ENCODE data around the gene ACVR2A. TPM values are rescaled to one million over a fixed set of nuclear protein-coding genes. Genes with fewer than 3 reads are reported as not detected.

The ACVR2A gene
- total and polyA plus RNA-seq, 10 donors: 2.0 to 15.6 (median 14.1) TPM

DNA sequence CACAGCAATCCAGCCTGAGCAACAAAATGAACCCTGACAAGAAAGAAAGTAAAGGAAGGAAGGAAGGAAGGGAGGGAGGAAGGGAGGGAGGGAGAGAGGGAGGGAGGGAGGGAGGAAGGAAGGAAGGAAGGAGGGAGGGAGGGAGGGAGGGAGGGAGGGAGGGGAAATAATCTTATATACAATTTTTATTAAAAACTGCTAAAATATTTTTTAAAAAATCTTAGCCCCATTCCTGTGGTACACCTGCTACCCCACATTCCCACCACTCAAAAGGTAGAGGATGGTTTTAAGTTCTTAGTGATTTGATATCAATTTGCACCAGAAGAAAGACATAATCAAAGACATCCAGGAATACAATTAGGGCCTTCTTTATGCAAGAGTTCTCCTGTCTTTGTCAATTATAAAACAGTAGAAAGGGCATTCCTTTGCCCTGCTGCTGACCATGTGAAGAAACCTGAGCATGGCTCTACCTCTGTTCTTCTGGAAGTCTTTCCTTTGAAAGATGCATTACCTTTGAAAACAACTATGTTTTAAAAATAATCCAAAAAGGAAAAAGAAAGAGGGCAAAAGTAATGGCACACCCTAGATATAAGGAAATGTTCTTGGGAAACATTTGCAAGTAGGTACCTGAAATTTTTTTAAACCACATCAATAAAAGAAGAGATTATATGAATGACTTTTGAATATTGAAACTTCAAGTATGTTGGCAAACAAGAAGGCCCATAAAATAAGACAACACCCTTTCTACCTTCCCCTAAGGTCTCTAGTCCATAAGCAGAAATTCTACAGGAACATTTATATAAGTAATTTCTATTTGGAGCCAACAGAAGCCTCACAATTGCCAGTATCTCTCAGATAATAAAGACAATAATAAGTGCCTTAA, 33.7 kb upstream of the ACVR2A start:
- DNase-seq: no peak
- Histone ChIP-seq H3K4me3 (no peak overlapping the region), H3K27ac (no peak overlapping the region), H3K9me3 (no peaks in the 10 kb centered on the region), H3K36me3 (no peaks in the 10 kb centered on the region), H3K27me3 (replicated peaks in 1 of 7) (peaks cover 0 to under 1% (median 0%) of the 10 kb centered on the region in 7 donors), H3K4me1 (no peaks in the 10 kb centered on the region)
- TF ChIP-seq POLR2AphosphoS5 (IDR thresholded peaks at IDR 0.05) (no peak), POLR2A (IDR thresholded peaks at IDR 0.05) (no peak)
- TF ChIP-seq, protein P1, sequence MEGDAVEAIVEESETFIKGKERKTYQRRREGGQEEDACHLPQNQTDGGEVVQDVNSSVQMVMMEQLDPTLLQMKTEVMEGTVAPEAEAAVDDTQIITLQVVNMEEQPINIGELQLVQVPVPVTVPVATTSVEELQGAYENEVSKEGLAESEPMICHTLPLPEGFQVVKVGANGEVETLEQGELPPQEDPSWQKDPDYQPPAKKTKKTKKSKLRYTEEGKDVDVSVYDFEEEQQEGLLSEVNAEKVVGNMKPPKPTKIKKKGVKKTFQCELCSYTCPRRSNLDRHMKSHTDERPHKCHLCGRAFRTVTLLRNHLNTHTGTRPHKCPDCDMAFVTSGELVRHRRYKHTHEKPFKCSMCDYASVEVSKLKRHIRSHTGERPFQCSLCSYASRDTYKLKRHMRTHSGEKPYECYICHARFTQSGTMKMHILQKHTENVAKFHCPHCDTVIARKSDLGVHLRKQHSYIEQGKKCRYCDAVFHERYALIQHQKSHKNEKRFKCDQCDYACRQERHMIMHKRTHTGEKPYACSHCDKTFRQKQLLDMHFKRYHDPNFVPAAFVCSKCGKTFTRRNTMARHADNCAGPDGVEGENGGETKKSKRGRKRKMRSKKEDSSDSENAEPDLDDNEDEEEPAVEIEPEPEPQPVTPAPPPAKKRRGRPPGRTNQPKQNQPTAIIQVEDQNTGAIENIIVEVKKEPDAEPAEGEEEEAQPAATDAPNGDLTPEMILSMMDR (IDR thresholded peaks at IDR 0.05 in 8 of 11, conservative IDR thresholded peaks at IDR 0.05 in 3 of 11): no peak
- intact Hi-C loops (cut with DNase I; ENCODE audit: low total_unique reads): no loop called here

DNA sequence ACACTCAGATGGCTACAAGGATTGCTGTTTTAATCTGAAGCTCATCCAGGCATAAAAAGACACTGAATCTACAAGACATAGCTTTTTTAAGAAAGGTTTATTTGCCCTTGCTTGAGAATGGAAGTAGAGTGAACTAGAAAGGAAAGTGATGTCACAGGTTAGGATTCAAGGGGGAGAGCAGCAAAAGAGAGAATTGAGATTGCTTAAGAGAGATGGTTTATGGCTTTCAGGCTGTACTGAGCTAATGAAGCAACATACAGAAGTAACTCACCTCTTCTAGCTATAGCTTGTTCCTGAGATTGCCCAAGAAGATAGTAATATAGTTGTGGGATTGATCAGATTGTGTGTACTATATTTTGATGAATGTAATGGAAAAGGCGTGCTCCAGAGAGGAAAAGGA, 26.1 kb upstream of the ACVR2A start:
- H3K27me3 ChIP-seq (replicated peaks in 1 of 7): peaks cover 0 to 4% (median 0%) of the 10 kb centered on the region in 7 donors
- WGBS, 5 donors: 72 to 77% (median 74%) methylated on average over 1 of the region's 1 CpG
- no peak overlapping the region for H3K27ac ChIP-seq
- no peak overlapping the region for H3K4me3 ChIP-seq
- DNase-seq: no peak
- H3K4me1 ChIP-seq: no peaks in the 10 kb centered on the region
- H3K9me3 ChIP-seq: peaks cover 0 to 10% (median 3%) of the 10 kb centered on the region in 8 donors
- H3K36me3 ChIP-seq: no peaks in the 10 kb centered on the region
- intact Hi-C loops (cut with DNase I; ENCODE audit: low total_unique reads): no loop called here
- TF ChIP-seq, protein P1 (IDR thresholded peaks at IDR 0.05 in 8 of 11, conservative IDR thresholded peaks at IDR 0.05 in 3 of 11): no peak
- no peak for TF ChIP-seq POLR2AphosphoS5 (IDR thresholded peaks at IDR 0.05)
- TF ChIP-seq POLR2A (IDR thresholded peaks at IDR 0.05): no peak

DNA sequence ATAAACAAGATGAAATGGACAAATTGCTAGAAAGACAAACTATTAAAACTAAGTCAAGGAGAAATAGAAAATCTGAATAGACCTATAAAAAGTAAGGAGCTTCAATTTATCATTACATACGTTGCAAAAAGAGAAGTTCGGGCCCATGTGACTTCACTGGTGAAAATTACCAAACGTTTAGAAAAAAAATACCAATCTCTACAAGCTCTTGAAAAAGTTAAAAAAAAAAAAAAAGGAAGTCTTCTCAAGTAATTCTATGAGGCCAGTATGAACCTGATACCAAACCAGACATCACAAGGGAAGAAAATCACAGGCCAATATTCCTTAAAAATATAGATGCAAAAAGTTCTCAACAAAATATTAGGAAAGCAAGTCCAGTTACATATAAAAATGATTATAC, 20.2 kb upstream of the ACVR2A start:
- Histone ChIP-seq H3K4me1 (no peaks in the 10 kb centered on the region), H3K9me3 (peaks cover 0 to 20% (median 12%) of the 10 kb centered on the region in 8 donors), H3K27ac (no peak overlapping the region), H3K36me3 (no peaks in the 10 kb centered on the region), H3K4me3 (no peak overlapping the region), H3K27me3 (replicated peaks in 1 of 7) (no peaks in the 10 kb centered on the region)
- 15 to 48% (median 26%) methylated on average over 3 of the region's 3 CpGs for WGBS, 5 donors
- TF ChIP-seq, protein P1 (IDR thresholded peaks at IDR 0.05 in 8 of 11, conservative IDR thresholded peaks at IDR 0.05 in 3 of 11): no peak
- TF ChIP-seq POLR2AphosphoS5 (IDR thresholded peaks at IDR 0.05) (no peak), POLR2A (IDR thresholded peaks at IDR 0.05) (no peak)
- no peak for DNase-seq
- intact Hi-C loops (cut with DNase I; ENCODE audit: low total_unique reads): no loop called here

DNA sequence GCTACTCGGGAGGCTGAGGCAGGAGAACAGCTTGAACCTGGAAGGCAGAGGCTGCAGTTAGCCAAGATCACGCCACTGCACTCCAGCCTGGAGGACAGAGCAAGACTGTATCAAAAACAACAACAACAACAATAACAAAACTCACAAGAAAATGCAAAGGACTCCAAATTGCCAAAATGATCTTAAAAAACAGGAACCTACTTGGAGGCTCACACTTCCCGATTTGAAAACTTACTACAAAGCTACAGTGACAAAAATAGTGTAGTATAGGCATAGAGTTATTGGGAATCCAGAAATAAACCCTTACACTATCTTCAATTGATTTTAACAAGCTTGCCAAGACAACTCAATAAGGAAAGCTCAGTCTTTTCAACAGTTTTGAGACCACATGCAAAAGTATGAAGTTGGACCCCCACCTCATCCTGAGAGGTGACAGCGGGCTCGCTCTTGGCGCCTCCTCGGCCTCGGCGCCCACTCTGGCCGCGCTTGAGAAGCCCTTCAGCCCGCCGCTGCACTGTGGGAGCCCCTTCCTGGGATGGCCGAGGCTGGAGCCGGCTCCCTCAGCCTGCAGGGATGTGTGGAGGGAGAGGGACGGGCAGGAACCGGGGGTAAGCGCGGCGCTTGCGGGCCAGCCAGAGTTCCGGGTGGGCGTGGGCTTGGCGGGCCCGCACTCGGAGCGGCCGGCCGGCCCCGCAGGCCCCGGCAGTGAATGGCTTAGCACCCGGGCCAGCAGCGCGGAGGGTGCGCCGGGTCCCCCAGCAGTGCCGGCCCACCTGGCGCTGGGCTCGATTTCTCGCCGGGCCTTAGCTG, 18.3 kb upstream of the ACVR2A start:
- 93 to 96% (median 95%) methylated on average over 24 to 41 of the region's 41 CpGs for WGBS, 5 donors
- Histone ChIP-seq H3K9me3 (peaks cover 0 to 28% (median 19%) of the 10 kb centered on the region in 8 donors), H3K27me3 (replicated peaks in 1 of 7) (no peaks in the 10 kb centered on the region), H3K36me3 (no peaks in the 10 kb centered on the region), H3K4me1 (no peaks in the 10 kb centered on the region), H3K4me3 (no peak overlapping the region), H3K27ac (no peak overlapping the region)
- TF ChIP-seq, protein P1 (IDR thresholded peaks at IDR 0.05 in 8 of 11, conservative IDR thresholded peaks at IDR 0.05 in 3 of 11): no peak
- TF ChIP-seq POLR2A (IDR thresholded peaks at IDR 0.05) (no peak), POLR2AphosphoS5 (IDR thresholded peaks at IDR 0.05) (no peak)
- DNase-seq: peak; percentile 69
- intact Hi-C loops (cut with DNase I; ENCODE audit: low total_unique reads): no loop called here
